Measurements from ENCODE around the gene ADCY9.

DNA sequence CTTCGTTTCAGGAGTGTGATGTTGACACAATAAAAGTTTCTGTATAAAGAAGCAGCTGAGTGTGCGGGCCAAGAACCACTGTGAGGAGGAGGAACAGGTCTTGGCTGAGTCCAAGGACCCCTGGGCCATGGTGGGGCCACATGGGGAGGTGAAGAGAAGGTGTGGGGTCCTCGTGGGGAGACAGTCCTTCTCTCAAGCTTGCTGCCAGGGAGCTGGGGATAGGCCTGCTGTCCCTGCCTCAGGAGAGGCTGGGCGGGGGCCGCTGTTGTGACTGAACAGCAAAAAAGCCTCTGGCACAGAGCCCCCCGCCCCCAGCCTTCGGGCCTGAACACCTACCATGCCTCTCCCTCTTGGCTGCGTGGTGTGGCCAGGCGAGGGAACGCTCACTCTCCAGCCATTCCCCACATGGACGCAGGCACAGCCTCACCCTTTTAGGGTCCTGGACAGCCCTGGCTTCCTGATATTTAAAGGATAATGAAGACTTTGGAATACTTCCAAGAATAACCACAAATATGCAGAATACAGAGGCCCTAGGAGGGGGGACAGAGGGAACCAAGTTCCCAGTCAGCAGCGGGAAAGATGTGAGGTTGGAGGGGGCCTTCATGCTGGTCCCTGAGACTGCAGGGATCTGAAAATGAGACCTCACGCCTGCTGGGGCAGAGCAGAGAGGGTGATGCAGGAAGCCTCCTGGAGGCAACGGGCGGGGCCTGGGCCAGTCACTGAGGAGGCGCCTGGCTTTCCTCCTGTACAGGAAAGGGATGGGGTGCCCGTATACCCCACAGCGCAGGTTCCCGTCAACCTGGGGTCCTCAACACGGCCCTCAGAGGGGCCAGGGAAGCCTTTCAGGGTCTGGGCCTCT lies 135.8 kb downstream of the ADCY9 start:
- TF ChIP-seq CTCF (IDR thresholded peaks at IDR 0.05; ENCODE audit: insufficient read depth, low read length), result no peak
- no peak for TF ChIP-seq SPI1 (IDR thresholded peaks at IDR 0.05; ENCODE audit: borderline replicate concordance, low read depth)
- TF ChIP-seq REST (IDR thresholded peaks at IDR 0.05; ENCODE audit: insufficient replicate concordance, low read depth), result no peak
- no peak for TF ChIP-seq POLR2AphosphoS5 (IDR thresholded peaks at IDR 0.05; ENCODE audit: low read depth)
- no peak for TF ChIP-seq GABPA (IDR thresholded peaks at IDR 0.05; ENCODE audit: low read depth)
